NCI-H1694 (cell line): ENCODE data around the gene NIBAN1.
"Not testable (repeated sequence)": the region's sequence is repeated elsewhere in the genome, so short reads cannot be mapped to it uniquely, and the experiment has no call there.

ENCODE experiments used
- DNase-seq: peaks from one replicate; lab custom pipeline; 2025; lab: John Stamatoyannopoulos, UW

The NIBAN1 gene

GRCh38 chr1:184974056-184974836 is at the start of gene NIBAN1:
Gene NIBAN1, minus strand, starts transcription at chr1:184974508. Its CDS starts 152 bp downstream, at chr1:184974356.
- DNase-seq = no peak

GRCh38 chr1:185017966-185018365 is 43.7 kb upstream of the NIBAN1 start:
- DNase-seq = no peak

DNA sequence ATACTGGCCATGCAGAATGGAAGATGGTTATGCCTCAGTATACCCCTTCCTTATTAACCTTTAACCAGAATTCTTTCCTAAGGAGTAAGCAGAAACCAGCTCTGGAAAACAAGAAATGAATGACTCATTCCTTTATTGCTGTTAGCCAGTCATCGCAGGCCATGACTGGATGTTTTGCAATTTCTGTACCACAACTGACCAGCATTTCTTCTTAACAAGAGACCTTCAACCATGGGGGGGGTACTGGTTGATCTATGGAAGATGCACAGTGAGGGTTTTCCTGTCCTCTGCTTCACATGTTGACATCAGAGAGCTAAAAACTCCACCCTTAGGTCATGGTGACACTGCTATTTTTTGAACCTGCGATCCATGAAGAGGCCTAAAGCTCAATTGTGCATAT is 43.0 kb upstream of the NIBAN1 start:
- DNase-seq = no peak

DNA sequence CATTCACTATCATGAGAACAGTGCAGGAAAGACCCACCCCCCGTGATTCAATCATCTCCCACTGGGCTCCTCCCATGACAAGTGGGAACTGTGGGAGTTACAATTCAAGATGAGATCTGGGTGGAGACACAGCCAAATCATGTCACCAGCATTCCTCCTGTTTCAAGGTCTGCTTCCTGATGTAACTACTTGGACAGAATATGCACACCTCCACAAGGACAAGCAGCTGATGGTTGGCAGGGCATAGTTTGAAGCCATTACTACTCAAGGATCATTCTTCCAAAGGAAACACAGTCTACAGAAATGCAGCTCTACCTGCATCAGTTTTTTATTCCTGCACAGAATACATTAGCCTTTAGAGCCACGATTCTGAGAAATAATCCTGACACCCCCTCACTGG is 42.6 kb upstream of the NIBAN1 start:
- no peak for DNase-seq

DNA sequence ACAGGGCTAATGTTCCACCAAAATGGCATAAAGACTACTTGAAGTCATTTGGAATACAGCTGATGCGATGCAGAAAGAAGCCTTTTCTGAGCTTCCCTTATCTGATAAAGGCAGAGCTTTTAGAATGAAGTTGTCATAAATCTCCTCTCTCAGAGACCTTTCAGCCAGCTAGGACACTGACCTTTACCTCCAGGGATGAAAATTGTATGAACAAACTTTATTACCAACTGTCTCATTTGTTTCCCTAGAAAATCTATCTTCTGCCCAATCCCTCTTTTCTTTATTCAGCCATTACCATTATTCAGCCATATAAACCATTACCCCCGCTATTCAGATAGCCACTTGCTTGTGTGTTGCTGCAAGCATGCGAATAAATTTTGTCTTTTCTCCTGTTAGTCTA is 41.3 kb upstream of the NIBAN1 start:
- DNase-seq = no peak

GRCh38 chr1:185014941-185015340 is 40.6 kb upstream of the NIBAN1 start:
- no peak for DNase-seq

- no peak for DNase-seq
Observed at GRCh38 chr1:185010361-185010760, 36.1 kb upstream of the NIBAN1 start.

- no peak for DNase-seq
Observed at GRCh38 chr1:185008838-185009237, 34.5 kb upstream of the NIBAN1 start.

DNA sequence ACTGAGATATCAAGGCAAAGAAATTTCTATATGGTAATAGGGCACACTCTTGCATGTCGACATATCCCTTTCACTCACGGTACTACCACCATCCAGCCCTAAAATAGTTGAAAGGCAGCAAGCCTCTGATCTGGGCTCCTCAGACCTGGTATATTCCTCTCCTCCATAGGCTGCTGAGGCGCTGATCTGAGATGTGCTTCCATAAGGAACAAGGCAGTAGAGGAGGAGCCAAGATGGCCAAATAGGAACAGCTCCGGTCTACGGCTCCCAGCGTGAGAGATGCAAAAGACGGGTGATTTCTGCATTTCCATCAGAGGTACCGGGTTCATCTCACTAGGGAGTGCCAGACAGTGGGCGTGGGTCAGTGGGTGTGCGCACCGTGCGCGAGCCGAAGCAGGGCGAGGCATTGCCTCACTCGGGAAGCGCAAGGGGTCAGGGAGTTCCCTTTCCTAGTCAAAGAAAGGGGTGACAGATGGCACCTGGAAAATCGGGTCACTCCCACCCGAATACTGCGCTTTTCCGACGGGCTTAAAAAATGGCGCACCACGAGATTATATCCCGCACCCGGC is 27.1 kb upstream of the NIBAN1 start:
- DNase-seq = not testable (repeated sequence)

- not testable (repeated sequence) for DNase-seq
Observed at GRCh38 chr1:184999974-185000373, 25.7 kb upstream of the NIBAN1 start.

DNA sequence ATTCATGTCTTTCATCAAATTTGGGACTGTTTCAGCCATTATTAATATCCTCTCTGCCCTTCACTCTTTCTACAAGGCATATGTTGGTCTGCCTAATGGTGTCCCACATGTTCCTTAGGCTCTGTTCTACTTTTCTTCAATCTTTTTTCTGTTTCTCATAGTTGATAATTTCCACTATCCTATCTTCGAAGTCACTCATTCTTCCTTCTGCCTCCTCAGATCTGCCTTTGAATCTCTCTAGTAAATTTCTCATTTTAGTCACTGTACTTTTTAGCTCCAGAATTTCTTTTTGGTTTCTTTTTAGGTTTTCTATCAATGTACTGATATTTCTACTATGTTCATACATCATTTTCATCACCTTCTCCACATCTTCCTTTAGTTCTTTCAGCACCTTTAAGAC is 20.0 kb upstream of the NIBAN1 start:
- DNase-seq = no peak

DNA sequence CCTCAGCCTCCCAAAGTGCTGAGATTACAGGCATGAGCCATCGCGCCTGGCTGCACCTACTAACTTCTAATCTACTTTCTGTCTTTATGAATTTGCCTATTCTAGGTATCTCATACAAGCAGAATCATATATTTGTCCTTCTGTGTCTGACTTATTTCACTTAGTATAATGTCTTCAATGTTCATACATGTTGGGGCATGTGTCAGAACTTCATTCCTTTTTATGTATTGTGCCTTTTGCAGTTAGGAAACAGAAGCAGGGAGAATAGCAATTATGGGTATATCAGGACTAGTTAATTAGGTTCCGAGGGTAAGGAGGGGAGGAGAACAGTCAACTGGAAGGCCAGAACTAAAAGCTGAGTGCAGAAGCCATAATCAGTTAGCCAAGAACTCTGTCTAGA is 18.0 kb upstream of the NIBAN1 start:
- no peak for DNase-seq

DNA sequence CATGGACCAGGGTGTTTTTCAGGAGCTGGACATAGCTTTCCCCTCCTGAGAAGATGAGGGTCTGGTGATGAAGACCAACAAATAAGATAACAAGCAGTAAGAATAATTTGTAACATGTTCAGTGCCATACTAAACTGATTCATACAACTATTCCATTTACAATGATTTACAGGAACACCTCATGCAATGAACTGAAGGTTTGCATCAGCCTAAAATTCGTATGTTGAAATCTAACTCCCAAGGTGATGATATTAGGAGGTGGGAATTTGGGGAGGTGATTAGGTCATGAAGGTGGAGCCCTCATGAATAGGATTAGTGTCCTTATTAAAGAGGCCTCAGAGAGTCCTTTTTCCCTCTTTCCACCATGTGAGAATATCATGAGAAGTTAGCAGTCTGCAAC is 15.9 kb upstream of the NIBAN1 start:
- DNase-seq = no peak

DNA sequence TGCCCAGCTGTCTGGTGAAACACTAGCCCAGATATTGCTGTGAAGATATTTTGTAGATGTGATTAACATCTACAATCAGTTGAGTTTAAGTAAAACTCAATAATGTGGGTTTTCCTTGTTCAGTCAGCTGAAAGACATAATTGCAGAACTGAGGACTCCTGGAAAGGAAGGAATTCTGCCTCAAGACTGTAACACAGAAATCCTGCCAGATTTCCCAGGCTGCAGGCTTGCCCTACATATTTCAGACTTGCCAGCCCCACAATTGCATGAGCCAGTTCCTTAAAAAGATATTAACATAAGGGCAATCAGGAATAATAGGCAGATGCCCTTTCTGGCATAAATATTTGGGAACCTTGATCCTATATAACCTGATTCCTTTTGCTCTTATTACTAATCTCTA is 14.2 kb upstream of the NIBAN1 start:
- no peak for DNase-seq

DNA sequence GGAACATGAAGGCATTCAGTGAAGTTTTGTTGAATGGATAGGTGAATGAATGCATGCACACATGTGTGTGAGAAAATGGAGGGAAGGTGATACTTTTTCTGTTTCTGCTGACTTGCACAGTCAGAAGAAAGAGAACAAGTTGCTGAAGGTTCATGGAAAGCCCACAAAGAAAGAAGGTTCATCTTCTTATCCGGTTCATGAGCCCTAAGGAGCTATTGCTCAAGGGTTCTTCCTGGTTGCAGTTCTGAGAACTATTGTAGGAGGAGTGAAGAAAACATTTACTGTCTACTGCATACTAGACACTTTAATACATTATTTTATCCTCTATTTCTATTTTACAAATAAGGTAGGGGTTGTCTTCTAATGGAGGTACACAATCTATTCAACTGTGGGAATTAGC is 13.4 kb upstream of the NIBAN1 start:
- no peak for DNase-seq

DNA sequence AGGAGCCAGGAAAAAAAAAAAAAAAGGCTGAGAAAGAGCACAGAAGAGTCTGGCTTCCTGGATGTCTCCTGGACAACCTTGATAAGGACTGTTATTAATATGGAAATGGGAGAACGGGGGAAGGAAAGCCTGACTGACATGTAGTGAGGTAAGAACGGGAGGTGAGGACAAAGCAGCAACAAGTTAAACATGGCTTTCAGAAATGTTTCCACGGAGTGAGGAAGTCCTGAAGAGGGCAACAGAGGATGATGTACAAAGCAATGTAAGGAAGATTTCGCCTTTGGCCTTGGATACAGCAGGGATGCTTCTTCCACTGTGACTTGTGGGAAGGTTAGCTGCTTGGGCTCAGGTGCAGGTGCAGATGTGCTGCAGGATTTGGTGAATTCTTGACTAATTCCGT is 11.9 kb upstream of the NIBAN1 start:
- no peak for DNase-seq

DNA sequence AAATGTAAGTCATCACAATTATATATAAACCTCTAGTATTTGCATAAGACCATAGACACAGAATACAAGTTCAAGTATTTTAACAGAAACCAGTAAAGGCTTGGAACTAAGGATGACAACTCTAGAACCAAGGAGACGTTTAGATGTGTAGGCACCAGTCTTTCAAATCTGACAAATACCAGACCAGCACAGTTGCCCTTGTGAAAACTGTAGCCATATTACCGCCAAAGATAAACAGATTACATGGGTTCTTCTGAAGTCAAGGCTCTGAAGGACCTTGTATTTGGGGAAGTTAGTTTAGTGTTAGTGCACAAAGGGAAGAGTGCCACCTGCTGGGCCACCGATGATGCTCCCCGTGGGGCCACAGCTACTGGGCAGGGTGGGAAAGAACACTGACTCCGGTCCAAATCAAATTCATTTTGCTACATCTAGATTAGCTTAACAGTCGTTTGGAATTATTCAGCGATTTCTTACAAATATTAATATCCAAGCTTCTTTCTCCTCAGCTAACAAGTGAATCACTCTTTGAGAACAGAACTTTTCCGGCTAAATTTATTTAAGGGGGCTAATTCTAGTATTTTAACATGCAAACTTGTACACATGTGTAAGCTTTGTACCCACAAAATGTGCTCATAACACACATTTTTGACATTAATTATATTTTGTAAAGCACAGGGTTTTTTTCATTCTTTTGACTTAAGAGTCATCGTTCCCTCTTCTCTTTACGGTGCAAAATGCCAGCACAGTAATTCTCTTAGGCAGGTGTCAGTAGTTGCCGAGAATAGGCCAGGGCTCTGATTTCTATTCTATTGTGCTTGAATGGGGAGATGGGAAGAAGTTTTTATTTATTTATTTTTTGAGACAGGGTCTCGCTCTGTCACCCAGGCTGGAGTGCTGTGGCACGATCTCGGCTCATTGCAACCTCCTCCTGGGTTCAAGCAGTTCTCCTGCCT is 8.0 kb upstream of the NIBAN1 start:
- DNase-seq = peak; percentile 73

GRCh38 chr1:184980726-184981125 is 6.4 kb upstream of the NIBAN1 start:
- DNase-seq = no peak

- DNase-seq = no peak
Observed at GRCh38 chr1:184975208-184975870, 1.0 kb upstream of the NIBAN1 start.

DNA sequence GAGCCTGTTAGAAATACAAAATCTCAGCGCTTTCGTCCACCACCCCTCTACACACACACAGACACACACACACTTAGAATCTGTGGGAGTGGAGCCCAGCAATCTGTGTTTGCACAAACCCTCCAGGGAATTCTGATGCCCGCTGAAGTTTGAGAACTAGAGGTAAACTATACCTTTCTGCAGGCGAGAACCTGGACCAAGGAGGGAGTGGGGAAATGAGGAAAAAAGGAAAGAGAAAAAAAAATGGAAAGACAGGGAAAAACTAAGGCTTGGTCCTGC is 468 bp upstream of the NIBAN1 start:
- no peak for DNase-seq

DNA sequence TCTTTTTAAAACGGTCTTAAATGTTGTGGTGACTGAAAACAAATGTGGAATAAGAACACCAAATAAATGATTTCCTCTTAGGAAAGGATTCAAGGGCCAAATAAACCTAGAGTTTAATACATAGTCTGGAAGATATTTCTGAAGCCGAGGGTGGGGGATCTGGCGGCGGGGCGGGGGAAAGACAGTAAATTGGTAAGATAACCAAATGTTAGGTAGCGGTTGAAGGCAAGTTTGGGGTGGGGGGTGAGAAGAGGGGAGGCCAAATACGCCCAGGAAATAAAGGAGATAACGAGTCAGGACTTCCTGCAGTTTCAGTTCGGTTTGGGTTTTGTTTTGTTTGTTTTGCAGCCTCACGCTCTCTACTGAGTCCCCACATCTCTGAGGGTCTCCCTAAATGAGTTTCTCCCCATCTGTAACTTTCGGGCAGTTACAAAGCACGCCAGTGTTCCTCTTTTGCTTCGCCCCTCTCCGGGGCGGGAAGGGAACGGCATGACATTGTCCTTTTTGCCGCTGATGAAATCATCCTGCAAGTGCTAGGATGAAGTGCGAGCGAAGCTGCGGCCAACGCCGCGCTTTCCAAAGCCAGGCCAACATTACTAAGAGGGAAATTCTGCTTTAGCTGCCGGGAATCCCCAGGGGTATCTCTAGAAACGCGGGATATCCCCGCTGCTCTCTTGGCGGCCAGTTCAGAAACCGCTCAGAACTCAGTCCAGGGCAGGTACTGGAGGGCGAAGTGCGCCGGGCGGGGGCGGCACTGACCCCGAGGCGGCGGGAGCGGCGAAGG is 844 bp downstream of the NIBAN1 start:
- DNase-seq = no peak
